ENCODE results near the gene SMOC1. TPM values are rescaled to one million over a fixed set of nuclear protein-coding genes. Genes with fewer than 3 reads are reported as not detected.

The SMOC1 gene
- total RNA-seq, 1 donor from 2014 or later = 23.3 TPM

GRCh38 chr14:69980457-69981425 is 101.5 kb downstream of the SMOC1 start:
- DNase-seq (ENCODE audit: low spot score) = no peak

GRCh38 chr14:69982220-69982839 is 103.1 kb downstream of the SMOC1 start:
- no peak for DNase-seq (ENCODE audit: low spot score)

GRCh38 chr14:69982886-69983285 is 103.7 kb downstream of the SMOC1 start:
- no peak for DNase-seq (ENCODE audit: low spot score)

GRCh38 chr14:69983317-69983716 is 104.1 kb downstream of the SMOC1 start:
- no peak for DNase-seq (ENCODE audit: low spot score)

GRCh38 chr14:69985463-69985862 is 106.2 kb downstream of the SMOC1 start:
- no peak for DNase-seq (ENCODE audit: low spot score)

- no peak for DNase-seq (ENCODE audit: low spot score)
Measured at GRCh38 chr14:69986336-69986735, 107.1 kb downstream of the SMOC1 start.

GRCh38 chr14:69987406-69988121 is 108.3 kb downstream of the SMOC1 start:
- DNase-seq (ENCODE audit: low spot score) = no peak

GRCh38 chr14:69988979-69989378 is 109.8 kb downstream of the SMOC1 start:
- DNase-seq (ENCODE audit: low spot score) = no peak

- no peak for DNase-seq (ENCODE audit: low spot score)
Measured at GRCh38 chr14:69989622-69990021, 110.4 kb downstream of the SMOC1 start.

GRCh38 chr14:69990323-69990722 is 111.1 kb downstream of the SMOC1 start:
- DNase-seq (ENCODE audit: low spot score) = no peak

GRCh38 chr14:69991422-69991821 is 112.2 kb downstream of the SMOC1 start:
- no peak for DNase-seq (ENCODE audit: low spot score)

- DNase-seq (ENCODE audit: low spot score) = no peak
Measured at GRCh38 chr14:69992564-69992963, 113.3 kb downstream of the SMOC1 start.

GRCh38 chr14:69993326-69993725 is 114.1 kb downstream of the SMOC1 start:
- no peak for DNase-seq (ENCODE audit: low spot score)

- DNase-seq (ENCODE audit: low spot score) = no peak
Measured at GRCh38 chr14:69994002-69994401, 114.8 kb downstream of the SMOC1 start.

- no peak for DNase-seq (ENCODE audit: low spot score)
Measured at GRCh38 chr14:69996216-69996615, 117.0 kb downstream of the SMOC1 start.

- DNase-seq (ENCODE audit: low spot score) = no peak
Measured at GRCh38 chr14:69997849-69998248, 118.6 kb downstream of the SMOC1 start.

GRCh38 chr14:69999261-69999674 is 120.1 kb downstream of the SMOC1 start:
- DNase-seq (ENCODE audit: low spot score) = peak; percentile 57

GRCh38 chr14:70000601-70001000 is 121.4 kb downstream of the SMOC1 start:
- DNase-seq (ENCODE audit: low spot score) = no peak

- no peak for DNase-seq (ENCODE audit: low spot score)
Measured at GRCh38 chr14:70002589-70003346, 123.6 kb downstream of the SMOC1 start.

GRCh38 chr14:70004791-70005190 is 125.6 kb downstream of the SMOC1 start:
- DNase-seq (ENCODE audit: low spot score) = no peak

- no peak for DNase-seq (ENCODE audit: low spot score)
Measured at GRCh38 chr14:70005281-70005805, 126.1 kb downstream of the SMOC1 start.
